PFSK-1 (cell line): ENCODE results near the gene ECHDC1. TPM values are rescaled to one million over a fixed set of nuclear protein-coding genes. Genes with fewer than 3 reads are reported as not detected.

ENCODE experiments used
- FOXP2 ChIP-seq: optimal IDR thresholded peaks from 2 replicates; pipeline ENCODE3; 2011; ENCODE audit warnings: borderline replicate concordance, control low read depth, inconsistent platforms; ENCODE audit not compliant: insufficient read depth; ENCODE audit errors: extremely low read length, extremely low read depth
- POLR2AphosphoS5 ChIP-seq: IDR thresholded peaks from 2 replicates; pipeline ENCODE4 v1.6.1; 2012; ENCODE audit warnings: low read depth, mild to moderate bottlenecking, control low read depth, low read length, moderate library complexity
- REST ChIP-seq, 2 experiments: IDR thresholded peaks; 2 replicates each; pipeline versions ENCODE4 v1.6.1 to v1.8.0; 2011 to 2012; ENCODE audit warnings: low read depth in 2 of 2, low read length in 2 of 2, control low read depth in 1 of 2, inconsistent platforms in 1 of 2, mild to moderate bottlenecking in 1 of 2, moderate library complexity in 1 of 2; ENCODE audit not compliant: insufficient read depth in 1 of 2
- SIN3A ChIP-seq: IDR thresholded peaks from 2 replicates; pipeline ENCODE4 v1.6.1; 2012; ENCODE audit warnings: mild to moderate bottlenecking, low read length, moderate library complexity, borderline replicate concordance; ENCODE audit not compliant: insufficient read depth
- TAF1 ChIP-seq: IDR thresholded peaks from 2 replicates; pipeline ENCODE4 v1.6.1; 2012; ENCODE audit warnings: low read length, control low read depth, borderline replicate concordance; ENCODE audit not compliant: insufficient read depth
- polyA plus RNA-seq: library from polyadenylated mRNA; unstranded; fragments of >200 nt; gene quantifications from one replicate; pipeline ENCODE4 v1.2.1, GENCODE V29; 2012; ENCODE audit warnings: low read depth, missing spikeins; ENCODE audit not compliant: insufficient read length

The ECHDC1 gene
- 1.6 TPM for polyA plus RNA-seq

- TF ChIP-seq TAF1 (no peak), FOXP2 (no peak), POLR2AphosphoS5 (no peak), REST (IDR thresholded peaks at IDR 0.05; ENCODE audit: insufficient read depth in 1 of 2, low read depth in 2 of 2, low read length in 2 of 2) (no peak), SIN3A (no peak)
Measured at GRCh38 chr6:127342946-127343808, at the start of gene ECHDC1. Gene ECHDC1 (minus strand): TSS chr6:127343609. CDS start chr6:127331028, 12,581 bp downstream.

- TF ChIP-seq POLR2AphosphoS5 (no peak), REST (IDR thresholded peaks at IDR 0.05; ENCODE audit: insufficient read depth in 1 of 2, low read depth in 2 of 2, low read length in 2 of 2) (no peak), FOXP2 (no peak), TAF1 (no peak), SIN3A (no peak)
Measured at GRCh38 chr6:127392301-127392700, 48.9 kb upstream of the ECHDC1 start.

GRCh38 chr6:127391094-127391953 is 47.9 kb upstream of the ECHDC1 start:
- TF ChIP-seq POLR2AphosphoS5 (no peak), FOXP2 (no peak), REST (IDR thresholded peaks at IDR 0.05; ENCODE audit: insufficient read depth in 1 of 2, low read depth in 2 of 2, low read length in 2 of 2) (no peak), TAF1 (no peak), SIN3A (no peak)

- TF ChIP-seq TAF1 (no peak), SIN3A (no peak), POLR2AphosphoS5 (no peak), REST (IDR thresholded peaks at IDR 0.05; ENCODE audit: insufficient read depth in 1 of 2, low read depth in 2 of 2, low read length in 2 of 2) (no peak), FOXP2 (no peak)
Measured at GRCh38 chr6:127389706-127390105, 46.3 kb upstream of the ECHDC1 start.
